Measurements from ENCODE around the gene F13A1.

F13A1 gene

GRCh38 chr6:6346427-6347023 is 26.1 kb upstream of the F13A1 start:
- no peak for DNase-seq (ENCODE audit: low read depth in 1 of 2, low spot score in 1 of 2)
- in situ Hi-C loops (cut with HindIII; ENCODE audit: low pct_unique_long_range_greater_than_20kb, low sequenced_read_pairs) = no loop called here
- no peak for TF ChIP-seq JUND (IDR thresholded peaks at IDR 0.05; ENCODE audit: low read depth)

- DNase-seq (ENCODE audit: low read depth in 1 of 2, low spot score in 1 of 2) = no peak
- TF ChIP-seq JUND (IDR thresholded peaks at IDR 0.05; ENCODE audit: low read depth) = no peak
- in situ Hi-C loops (cut with HindIII; ENCODE audit: low pct_unique_long_range_greater_than_20kb, low sequenced_read_pairs) = no loop called here
Observed at GRCh38 chr6:6333501-6333900, 13.0 kb upstream of the F13A1 start.

- no peak for DNase-seq (ENCODE audit: low read depth in 1 of 2, low spot score in 1 of 2)
- no peak for TF ChIP-seq JUND (IDR thresholded peaks at IDR 0.05; ENCODE audit: low read depth)
- in situ Hi-C loops (cut with HindIII; ENCODE audit: low pct_unique_long_range_greater_than_20kb, low sequenced_read_pairs) = no loop called here
Observed at GRCh38 chr6:6332811-6333244, 12.4 kb upstream of the F13A1 start.

- no peak for TF ChIP-seq JUND (IDR thresholded peaks at IDR 0.05; ENCODE audit: low read depth)
- DNase-seq (ENCODE audit: low read depth in 1 of 2, low spot score in 1 of 2) = no peak
- in situ Hi-C loops (cut with HindIII; ENCODE audit: low pct_unique_long_range_greater_than_20kb, low sequenced_read_pairs) = no loop called here
Observed at GRCh38 chr6:6331946-6332601, 11.6 kb upstream of the F13A1 start.

- in situ Hi-C loops (cut with HindIII; ENCODE audit: low pct_unique_long_range_greater_than_20kb, low sequenced_read_pairs) = no loop called here
- no peak for TF ChIP-seq JUND (IDR thresholded peaks at IDR 0.05; ENCODE audit: low read depth)
- DNase-seq (ENCODE audit: low read depth in 1 of 2, low spot score in 1 of 2) = no peak
Observed at GRCh38 chr6:6331393-6331792, 10.9 kb upstream of the F13A1 start.

- no peak for TF ChIP-seq JUND (IDR thresholded peaks at IDR 0.05; ENCODE audit: low read depth)
- DNase-seq (ENCODE audit: low read depth in 1 of 2, low spot score in 1 of 2) = no peak
- in situ Hi-C loops (cut with HindIII; ENCODE audit: low pct_unique_long_range_greater_than_20kb, low sequenced_read_pairs) = no loop called here
Observed at GRCh38 chr6:6330407-6330806, 9.9 kb upstream of the F13A1 start.

GRCh38 chr6:6328451-6328850 is 8.0 kb upstream of the F13A1 start:
- DNase-seq (ENCODE audit: low read depth in 1 of 2, low spot score in 1 of 2) = no peak
- no peak for TF ChIP-seq JUND (IDR thresholded peaks at IDR 0.05; ENCODE audit: low read depth)
- in situ Hi-C loops (cut with HindIII; ENCODE audit: low pct_unique_long_range_greater_than_20kb, low sequenced_read_pairs) = no loop called here

GRCh38 chr6:6323352-6323751 is 2.9 kb upstream of the F13A1 start:
- in situ Hi-C loops (cut with HindIII; ENCODE audit: low pct_unique_long_range_greater_than_20kb, low sequenced_read_pairs) = no loop called here
- DNase-seq (ENCODE audit: low read depth in 1 of 2, low spot score in 1 of 2) = no peak
- no peak for TF ChIP-seq JUND (IDR thresholded peaks at IDR 0.05; ENCODE audit: low read depth)

- DNase-seq (ENCODE audit: low read depth in 1 of 2, low spot score in 1 of 2) = no peak
- no peak for TF ChIP-seq JUND (IDR thresholded peaks at IDR 0.05; ENCODE audit: low read depth)
- in situ Hi-C loops (cut with HindIII; ENCODE audit: low pct_unique_long_range_greater_than_20kb, low sequenced_read_pairs) = no loop called here
Observed at GRCh38 chr6:6320901-6321300, 439 bp upstream of the F13A1 start.

GRCh38 chr6:6317825-6318733 is 2.4 kb downstream of the F13A1 start:
- in situ Hi-C loops (cut with HindIII; ENCODE audit: low pct_unique_long_range_greater_than_20kb, low sequenced_read_pairs) = no loop called here
- no peak for DNase-seq (ENCODE audit: low read depth in 1 of 2, low spot score in 1 of 2)
- no peak for TF ChIP-seq JUND (IDR thresholded peaks at IDR 0.05; ENCODE audit: low read depth)

- in situ Hi-C loops (cut with HindIII; ENCODE audit: low pct_unique_long_range_greater_than_20kb, low sequenced_read_pairs) = no loop called here
- TF ChIP-seq JUND (IDR thresholded peaks at IDR 0.05; ENCODE audit: low read depth) = no peak
Observed at GRCh38 chr6:6317386-6317785, 3.1 kb downstream of the F13A1 start.

GRCh38 chr6:6315660-6316059 is 4.8 kb downstream of the F13A1 start:
- in situ Hi-C loops (cut with HindIII; ENCODE audit: low pct_unique_long_range_greater_than_20kb, low sequenced_read_pairs) = no loop called here

More at GRCh38 chr6:6317386-6317785, 3.1 kb downstream of the F13A1 start:
- DNase-seq (ENCODE audit: low read depth in 1 of 2, low spot score in 1 of 2) = no peak

GRCh38 chr6:6314596-6314995 is 5.9 kb downstream of the F13A1 start:
- no peak for TF ChIP-seq JUND (IDR thresholded peaks at IDR 0.05; ENCODE audit: low read depth)
- in situ Hi-C loops (cut with HindIII; ENCODE audit: low pct_unique_long_range_greater_than_20kb, low sequenced_read_pairs) = no loop called here
- no peak for DNase-seq (ENCODE audit: low read depth in 1 of 2, low spot score in 1 of 2)

More at GRCh38 chr6:6315660-6316059, 4.8 kb downstream of the F13A1 start:
- TF ChIP-seq JUND (IDR thresholded peaks at IDR 0.05; ENCODE audit: low read depth) = no peak
- peak in 1 of 2 experiments; percentile 59 for DNase-seq (ENCODE audit: low read depth in 1 of 2, low spot score in 1 of 2)
